Endothelial cell of umbilical vein (primary cell): Measurements from ENCODE around the gene LPA. TPM values are rescaled to one million over a fixed set of nuclear protein-coding genes. Genes with fewer than 3 reads are reported as not detected.
"Not testable (repeated sequence)": the region's sequence is repeated elsewhere in the genome, so short reads cannot be mapped to it uniquely, and the experiment has no call there.

Source experiments
- BruUV-seq: library from RNA; stranded (reverse); fragments of 400-500 nt; replicated peaks from 2 replicates; lab custom pipeline; 2021; lab: Mats Ljungman, UMichigan
- CTCF ChIA-PET: fragments of 300-600, 350-600 bp; sonication (Branson Sonifier 250); formaldehyde crosslinking; loops from one replicate; lab custom pipeline; 2021; ENCODE audit warnings: antibody characterized with exemption, inconsistent platforms; lab: Charles Lee
- POLR2A ChIA-PET: fragments of 300-600, 350-600 bp; sonication (Branson Sonifier 250); formaldehyde crosslinking; loops from one replicate; lab custom pipeline; 2021; ENCODE audit warnings: antibody characterized with exemption, inconsistent platforms; lab: Charles Lee
- DNase-seq: peaks from one replicate; pipeline ENCODE4 v3.0.0-alpha.2; 2011; ENCODE audit warnings: low read depth, low spot score
- FAIRE-seq: peaks from 2 replicates; lab custom pipeline; 2011; peaks lifted over from hg19 to GRCh38; lab: Jason Lieb, UNC
- H2AFZ ChIP-seq: 2 replicates; pipeline ENCODE4 v1.6.0; 2012; ENCODE audit warnings: low read depth, low read length, control low read depth, inconsistent platforms
- H3K27ac ChIP-seq: 2 replicates; pipeline ENCODE4 v1.5.1; 2011; ENCODE audit warnings: low read depth, mild to moderate bottlenecking, control low read depth, low read length, moderate library complexity; ENCODE audit not compliant: insufficient read depth
- H3K27me3 ChIP-seq, 2 experiments: 2 replicates each; pipeline versions ENCODE4 v1.6.0 to v1.6.1; 2011; ENCODE audit warnings: low read length in 2 of 2, mixed read lengths in 1 of 2; ENCODE audit not compliant: control insufficient read depth in 2 of 2, insufficient read depth in 2 of 2
- H3K36me3 ChIP-seq, 2 experiments: 2 replicates in 1 of 2; 3 replicates in 1 of 2; pipeline ENCODE4 v1.5.1; 2011; ENCODE audit warnings: low read length in 2 of 2, mild to moderate bottlenecking in 1 of 2, moderate library complexity in 1 of 2; ENCODE audit not compliant: control insufficient read depth in 2 of 2, insufficient read depth in 2 of 2; ENCODE audit errors: extremely low read depth in 1 of 2
- H3K4me1 ChIP-seq: 3 replicates; pipeline ENCODE4 v1.5.1; 2011; ENCODE audit warnings: mild to moderate bottlenecking, low read length; ENCODE audit not compliant: control insufficient read depth, insufficient read depth; ENCODE audit errors: extremely low read depth
- H3K4me2 ChIP-seq: 2 replicates; pipeline ENCODE4 v1.6.1; 2011; ENCODE audit warnings: low read length, control low read depth, mixed read lengths; ENCODE audit not compliant: insufficient read depth
- H3K4me3 ChIP-seq, 3 experiments: fragments of 200-600 bp in 1 of 3; sonication (generic), shearing (Covaris generic) in 1 of 3; replicated peaks in 1 of 3; 2 replicates each; pipeline ENCODE4 v1.5.1; 2011 to 2016; ENCODE audit warnings: control low read depth in 3 of 3, low read length in 3 of 3, mild to moderate bottlenecking in 2 of 3, inconsistent platforms in 1 of 3, low read depth in 1 of 3, moderate library complexity in 1 of 3; ENCODE audit not compliant: insufficient read depth in 1 of 3
- H3K79me2 ChIP-seq: 2 replicates; pipeline ENCODE4 v1.6.0; 2012; ENCODE audit warnings: low read length, inconsistent platforms; ENCODE audit not compliant: control insufficient read depth, insufficient read depth
- H3K9ac ChIP-seq: replicated peaks from 2 replicates; pipeline ENCODE3; 2011; ENCODE audit warnings: low read length, control low read depth; ENCODE audit not compliant: insufficient read depth; ENCODE audit errors: extremely low read depth
- H3K9me1 ChIP-seq: replicated peaks from 3 replicates; pipeline ENCODE4 v1.6.0; 2011; ENCODE audit warnings: mild to moderate bottlenecking, low read length; ENCODE audit not compliant: control insufficient read depth, insufficient read depth; ENCODE audit errors: extremely low read depth
- H3K9me3 ChIP-seq: replicated peaks from 2 replicates; pipeline ENCODE4 v1.5.1; 2012; ENCODE audit warnings: low read length, inconsistent platforms; ENCODE audit not compliant: control insufficient read depth, insufficient read depth
- H4K20me1 ChIP-seq: replicated peaks from 2 replicates; pipeline ENCODE3; 2011; ENCODE audit warnings: mild to moderate bottlenecking, low read length; ENCODE audit not compliant: control insufficient read depth, insufficient read depth; ENCODE audit errors: extremely low read depth
- EZH2 ChIP-seq: IDR thresholded peaks from 2 replicates; pipeline ENCODE4 v1.6.1; 2012; ENCODE audit warnings: borderline replicate concordance, low read depth, mild to moderate bottlenecking, moderate library complexity, low read length, inconsistent platforms; ENCODE audit not compliant: severe bottlenecking
- FOS ChIP-seq: IDR thresholded peaks from 2 replicates; pipeline ENCODE4 v1.6.1; 2011; ENCODE audit warnings: mild to moderate bottlenecking, low read length, moderate library complexity, borderline replicate concordance; ENCODE audit not compliant: insufficient read depth
- GATA2 ChIP-seq: IDR thresholded peaks from 2 replicates; pipeline ENCODE4 v1.7.0; 2011; ENCODE audit warnings: low read depth, mild to moderate bottlenecking, moderate library complexity, mixed read lengths, low read length; ENCODE audit not compliant: insufficient read length, insufficient read depth
- JUN ChIP-seq: IDR thresholded peaks from 2 replicates; pipeline ENCODE4 v1.6.1; 2011; ENCODE audit warnings: borderline replicate concordance, low read depth; ENCODE audit not compliant: insufficient read length, insufficient read depth
- MYC ChIP-seq: IDR thresholded peaks from one replicate; pipeline ENCODE4 v1.6.1; 2011; ENCODE audit warnings: mild to moderate bottlenecking, low read depth, low read length
- POLR2A ChIP-seq: IDR thresholded peaks from 2 replicates; pipeline ENCODE4 v1.6.1; 2012; ENCODE audit warnings: low read depth, mild to moderate bottlenecking, control low read depth, low read length
- POLR2AphosphoS5 ChIP-seq: IDR thresholded peaks from 2 replicates; pipeline ENCODE4 v1.6.1; 2012; ENCODE audit warnings: low read depth, mild to moderate bottlenecking, control low read depth, low read length, moderate library complexity; ENCODE audit not compliant: insufficient read depth
- dilution Hi-C: fragments of 300-500 bp; cut with MboI; formaldehyde crosslinking; loops from one replicate; pipeline ENCODE4 v1.15.0; 2019; ENCODE audit warnings: low sequenced_read_pairs; ENCODE audit not compliant: extremely low pct_ligation_motif_present
- intact Hi-C: fragments of 100-400 bp; cut with micrococcal nuclease; formaldehyde crosslinking; loops from one replicate; pipeline ENCODE4 v1.10.0; 2022
- polyA plus RNA-seq, 4 experiments: library from polyadenylated mRNA; depleted of rRNA in 3 of 4; stranded (reverse) in 3 of 4; unstranded in 1 of 4; fragments of >200 nt; gene quantifications; 2 replicates each; pipeline versions ENCODE4 v1.2.1 to v1.2.3, GENCODE V29; 2011 to 2012; ENCODE audit warnings: missing spikeins in 1 of 4
- total RNA-seq: library from RNA; stranded (reverse); gene quantifications from 2 replicates; pipeline ENCODE4 v1.2.3, GENCODE V29; 2021
- TF ChIP-seq, protein P1 (sequence below): IDR thresholded peaks from 2 replicates; pipeline ENCODE4 v1.6.1; 2011; ENCODE audit not compliant: insufficient read depth, insufficient read length
- TF ChIP-seq, protein P2 (sequence below), 2 donors: IDR thresholded peaks; 1 replicate in 1 of 2; 2 replicates in 1 of 2; pipeline ENCODE4 v1.5.1; 2011; ENCODE audit warnings: low read length in 2 of 2, mild to moderate bottlenecking in 2 of 2, moderate library complexity in 2 of 2, control low read depth in 1 of 2, inconsistent platforms in 1 of 2, low read depth in 1 of 2; ENCODE audit not compliant: insufficient read depth in 1 of 2; ENCODE audit errors: extremely low read depth in 1 of 2

The LPA gene
- total and polyA plus RNA-seq, 2 donors (not counting 3 experiments of a cell fraction or from before 2014, with no cell fraction given) = not detected

DNA sequence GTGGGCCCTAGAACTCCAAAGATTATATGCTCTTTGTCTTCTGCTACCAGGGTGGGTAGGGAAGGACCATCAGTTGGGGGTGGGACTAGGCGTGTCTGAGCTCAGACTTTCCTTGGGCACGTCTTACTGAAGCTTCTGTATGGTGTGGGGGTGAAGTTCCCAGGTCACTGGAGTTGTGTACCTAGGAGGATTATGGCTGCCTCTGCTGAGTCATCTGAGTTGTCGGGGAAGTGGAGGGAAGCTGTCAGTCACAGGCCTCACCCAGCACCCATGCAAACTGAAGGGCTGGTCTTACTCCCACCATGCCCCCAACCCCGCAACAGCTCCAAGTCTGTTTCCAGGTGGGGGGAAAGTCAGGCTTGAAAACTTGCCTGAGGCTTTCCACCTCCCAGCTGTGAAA lies 90.1 kb downstream of the LPA start:
- Histone ChIP-seq H3K36me3 (no peaks in the 10 kb centered on the region), H3K27me3 (no peaks in the 10 kb centered on the region), H4K20me1 (no peaks in the 10 kb centered on the region), H2AFZ (no peak overlapping the region), H3K27ac (no peak overlapping the region), H3K79me2 (no peaks in the 10 kb centered on the region), H3K9me1 (no peaks in the 10 kb centered on the region), H3K9ac (no peak overlapping the region), H3K4me1 (no peaks in the 10 kb centered on the region), H3K4me3 (no peak overlapping the region), H3K9me3 (no peaks in the 10 kb centered on the region), H3K4me2 (no peak overlapping the region)
- FAIRE-seq = no peak
- CTCF ChIA-PET = no interaction called here
- dilution Hi-C loops = no loop called here
- TF ChIP-seq FOS (no peak), POLR2AphosphoS5 (no peak), GATA2 (no peak), EZH2 (no peak), POLR2A (no peak), JUN (no peak), MYC (no peak)
- TF ChIP-seq, protein P1, sequence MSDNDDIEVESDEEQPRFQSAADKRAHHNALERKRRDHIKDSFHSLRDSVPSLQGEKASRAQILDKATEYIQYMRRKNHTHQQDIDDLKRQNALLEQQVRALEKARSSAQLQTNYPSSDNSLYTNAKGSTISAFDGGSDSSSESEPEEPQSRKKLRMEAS = no peak
- TF ChIP-seq, protein P2, sequence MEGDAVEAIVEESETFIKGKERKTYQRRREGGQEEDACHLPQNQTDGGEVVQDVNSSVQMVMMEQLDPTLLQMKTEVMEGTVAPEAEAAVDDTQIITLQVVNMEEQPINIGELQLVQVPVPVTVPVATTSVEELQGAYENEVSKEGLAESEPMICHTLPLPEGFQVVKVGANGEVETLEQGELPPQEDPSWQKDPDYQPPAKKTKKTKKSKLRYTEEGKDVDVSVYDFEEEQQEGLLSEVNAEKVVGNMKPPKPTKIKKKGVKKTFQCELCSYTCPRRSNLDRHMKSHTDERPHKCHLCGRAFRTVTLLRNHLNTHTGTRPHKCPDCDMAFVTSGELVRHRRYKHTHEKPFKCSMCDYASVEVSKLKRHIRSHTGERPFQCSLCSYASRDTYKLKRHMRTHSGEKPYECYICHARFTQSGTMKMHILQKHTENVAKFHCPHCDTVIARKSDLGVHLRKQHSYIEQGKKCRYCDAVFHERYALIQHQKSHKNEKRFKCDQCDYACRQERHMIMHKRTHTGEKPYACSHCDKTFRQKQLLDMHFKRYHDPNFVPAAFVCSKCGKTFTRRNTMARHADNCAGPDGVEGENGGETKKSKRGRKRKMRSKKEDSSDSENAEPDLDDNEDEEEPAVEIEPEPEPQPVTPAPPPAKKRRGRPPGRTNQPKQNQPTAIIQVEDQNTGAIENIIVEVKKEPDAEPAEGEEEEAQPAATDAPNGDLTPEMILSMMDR (IDR thresholded peaks at IDR 0.05; ENCODE audit: extremely low read depth in 1 of 2, insufficient read depth in 1 of 2, low read depth in 1 of 2, low read length in 2 of 2) = no peak
- DNase-seq = no peak
- POLR2A ChIA-PET = no interaction called here
- no TSS peak for BruUV-seq
- intact Hi-C loops = no loop called here

DNA sequence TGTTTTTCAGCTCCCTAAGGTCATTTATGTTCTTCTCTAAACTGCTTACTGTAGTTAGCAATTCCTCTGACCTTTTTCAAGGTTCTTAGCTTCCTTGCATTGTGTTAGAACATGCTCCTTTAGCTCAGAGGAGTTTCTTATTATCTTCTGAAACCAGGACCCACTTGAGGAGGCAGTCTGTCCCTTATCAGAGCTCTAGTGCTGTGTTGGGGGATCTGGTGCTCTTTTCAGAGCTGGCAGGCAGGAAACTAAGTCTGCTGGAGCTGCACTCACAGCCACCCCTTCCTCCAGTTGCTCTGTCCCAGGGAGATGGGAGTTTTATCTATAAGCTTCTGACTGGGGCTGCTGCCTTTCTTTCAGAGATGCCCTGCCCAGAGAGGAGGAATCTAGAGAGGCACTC lies 92.9 kb downstream of the LPA start:
- H3K9me3 ChIP-seq, CTCF ChIA-PET, dilution Hi-C loops, H4K20me1 ChIP-seq, H3K4me2 ChIP-seq, H3K79me2 ChIP-seq, H3K4me3 ChIP-seq, H3K4me1 ChIP-seq, H3K36me3 ChIP-seq, DNase-seq, FAIRE-seq, H2AFZ ChIP-seq, H3K9ac ChIP-seq, POLR2A ChIA-PET, H3K27ac ChIP-seq, intact Hi-C loops, H3K27me3 ChIP-seq, H3K9me1 ChIP-seq, BruUV-seq: not testable (repeated sequence)
